Measurements from ENCODE around the gene USP46. TPM values are rescaled to one million over a fixed set of nuclear protein-coding genes. Genes with fewer than 3 reads are reported as not detected.

USP46 gene
- total RNA-seq, 4 donors from 2014 or later: 7.4 to 19.8 (median 9.4) TPM

GRCh38 chr4:52618795-52619590 is 40.1 kb downstream of the USP46 start:
- H3K27ac ChIP-seq: no peak overlapping the region
- H3K36me3 ChIP-seq: no peaks in the 10 kb centered on the region
- no peaks in the 10 kb centered on the region for H3K27me3 ChIP-seq
- no peak for DNase-seq
- no peak for TF ChIP-seq CTCF (IDR thresholded peaks at IDR 0.05)
- no peaks in the 10 kb centered on the region for H3K9me3 ChIP-seq
- H3K4me3 ChIP-seq: no peak overlapping the region
- H3K4me1 ChIP-seq: no peaks in the 10 kb centered on the region

GRCh38 chr4:52617336-52618020 is 41.6 kb downstream of the USP46 start:
- no peak for TF ChIP-seq POLR2A (IDR thresholded peaks at IDR 0.05)
- no peak for TF ChIP-seq CTCF (IDR thresholded peaks at IDR 0.05)
- no peaks in the 10 kb centered on the region for H3K36me3 ChIP-seq
- H3K4me1 ChIP-seq: no peaks in the 10 kb centered on the region
- no peaks in the 10 kb centered on the region for H3K27me3 ChIP-seq
- H3K27ac ChIP-seq: no peak overlapping the region
- H3K9me3 ChIP-seq: no peaks in the 10 kb centered on the region
- no peak overlapping the region for H3K4me3 ChIP-seq
- DNase-seq: no peak

- DNase-seq: no peak
- H3K27ac ChIP-seq: no peak overlapping the region
- H3K4me3 ChIP-seq: no peak overlapping the region
- no peaks in the 10 kb centered on the region for H3K9me3 ChIP-seq
- no peaks in the 10 kb centered on the region for H3K36me3 ChIP-seq
- no peak for TF ChIP-seq CTCF (IDR thresholded peaks at IDR 0.05)
- no peak for TF ChIP-seq POLR2A (IDR thresholded peaks at IDR 0.05)
- H3K4me1 ChIP-seq: no peaks in the 10 kb centered on the region
- no peaks in the 10 kb centered on the region for H3K27me3 ChIP-seq
These were observed 44.9 kb downstream of the USP46 start for GRCh38 chr4:52614241-52614640.

GRCh38 chr4:52612341-52612740 is 46.8 kb downstream of the USP46 start:
- no peaks in the 10 kb centered on the region for H3K9me3 ChIP-seq
- no peaks in the 10 kb centered on the region for H3K27me3 ChIP-seq
- DNase-seq: no peak
- no peak overlapping the region for H3K4me3 ChIP-seq
- no peaks in the 10 kb centered on the region for H3K36me3 ChIP-seq
- H3K27ac ChIP-seq: no peak overlapping the region
- no peaks in the 10 kb centered on the region for H3K4me1 ChIP-seq
- TF ChIP-seq POLR2A (IDR thresholded peaks at IDR 0.05) (no peak), CTCF (IDR thresholded peaks at IDR 0.05) (no peak)

- H3K27me3 ChIP-seq: no peaks in the 10 kb centered on the region
- H3K9me3 ChIP-seq: no peaks in the 10 kb centered on the region
- no peak overlapping the region for H3K4me3 ChIP-seq
- no peak overlapping the region for H3K27ac ChIP-seq
- H3K36me3 ChIP-seq: no peaks in the 10 kb centered on the region
- H3K4me1 ChIP-seq: no peaks in the 10 kb centered on the region
- TF ChIP-seq POLR2A (IDR thresholded peaks at IDR 0.05) (no peak), CTCF (IDR thresholded peaks at IDR 0.05) (no peak)
- DNase-seq: no peak
These were observed 48.0 kb downstream of the USP46 start for GRCh38 chr4:52611030-52611555.

All from Peyer's patch (tissue), 4 donors.